NCI-H1048 (cell line): Measurements from ENCODE around the gene FAM124A.

Experiments
- DNase-seq: peaks from one replicate; lab custom pipeline; 2025; lab: John Stamatoyannopoulos, UW

Gene FAM124A

DNA sequence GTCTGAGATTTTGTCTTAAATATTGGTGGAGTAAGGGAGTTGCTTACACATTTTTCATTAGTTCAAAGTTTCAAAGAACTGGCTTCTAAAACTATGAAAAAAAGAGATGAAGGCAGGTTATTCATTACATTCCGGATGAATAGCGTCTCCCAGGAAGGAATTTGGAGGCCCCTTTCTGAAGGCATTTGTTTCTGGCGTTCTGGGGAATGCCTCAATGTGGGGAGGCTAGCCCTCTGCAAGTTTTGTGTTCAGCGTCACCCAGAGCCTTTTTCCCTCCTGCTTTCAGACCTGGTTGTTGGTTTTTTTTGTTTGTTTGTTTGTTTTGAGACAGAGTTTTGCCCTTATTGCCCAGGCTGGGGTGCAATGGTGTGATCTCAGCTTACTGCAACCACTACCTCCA, 21.0 kb downstream of the FAM124A start:
- DNase-seq = no peak

DNA sequence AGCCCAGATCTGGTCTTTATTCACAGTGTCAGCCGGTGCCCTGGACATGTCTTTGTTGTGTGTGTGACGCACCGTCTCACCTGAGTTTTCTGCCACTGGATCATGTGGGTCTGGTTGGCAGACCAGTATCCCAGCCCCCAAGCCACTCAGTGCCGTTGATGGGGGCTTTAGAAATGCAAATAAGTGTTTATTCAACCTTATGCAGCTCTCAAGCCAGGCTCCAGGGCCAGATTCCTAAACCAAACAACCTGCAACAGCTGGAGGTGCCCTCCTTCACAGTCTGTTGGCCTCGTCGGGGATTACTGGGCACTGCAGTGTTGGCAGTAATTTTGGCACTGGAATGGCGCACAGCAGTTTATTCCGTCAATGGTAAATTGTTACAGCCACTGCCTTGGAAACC, 21.6 kb downstream of the FAM124A start:
- no peak for DNase-seq

DNA sequence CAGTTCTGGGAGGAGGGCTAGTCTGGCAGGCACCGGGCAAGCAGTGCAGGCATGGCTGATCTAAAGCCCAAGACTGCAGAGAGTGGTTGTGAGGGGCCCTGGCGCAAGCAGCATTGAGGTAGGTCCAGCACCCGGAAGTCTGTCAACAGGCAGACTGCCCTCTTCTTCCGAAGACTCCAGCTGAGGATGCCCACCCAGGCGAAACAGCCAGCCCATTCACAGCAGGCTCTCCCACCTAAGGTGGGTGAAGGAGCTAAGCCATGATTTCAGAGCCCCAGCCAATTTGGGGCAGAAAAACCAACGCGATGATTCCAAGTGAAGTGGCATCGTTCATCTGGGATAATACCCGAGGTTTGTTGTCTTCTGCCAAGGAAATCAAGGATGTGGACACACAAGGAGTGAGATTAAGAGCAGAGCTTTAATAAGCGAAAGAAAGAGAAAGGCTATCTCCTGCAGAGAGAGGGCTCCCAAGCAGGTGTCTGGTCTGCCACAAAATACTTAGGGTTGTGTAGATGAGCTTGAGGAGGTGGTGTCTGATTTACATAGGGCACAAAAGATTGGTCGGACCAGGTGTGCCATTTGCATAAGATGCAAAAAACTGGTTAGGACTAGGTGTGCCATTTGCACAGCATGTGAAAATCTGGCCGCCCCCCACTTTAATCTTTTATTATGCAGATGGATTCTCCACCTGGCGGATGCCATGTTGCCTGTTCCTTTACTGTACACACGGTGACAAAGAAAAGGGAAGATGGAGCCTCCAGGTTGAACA, 22.6 kb downstream of the FAM124A start:
- no peak for DNase-seq

DNA sequence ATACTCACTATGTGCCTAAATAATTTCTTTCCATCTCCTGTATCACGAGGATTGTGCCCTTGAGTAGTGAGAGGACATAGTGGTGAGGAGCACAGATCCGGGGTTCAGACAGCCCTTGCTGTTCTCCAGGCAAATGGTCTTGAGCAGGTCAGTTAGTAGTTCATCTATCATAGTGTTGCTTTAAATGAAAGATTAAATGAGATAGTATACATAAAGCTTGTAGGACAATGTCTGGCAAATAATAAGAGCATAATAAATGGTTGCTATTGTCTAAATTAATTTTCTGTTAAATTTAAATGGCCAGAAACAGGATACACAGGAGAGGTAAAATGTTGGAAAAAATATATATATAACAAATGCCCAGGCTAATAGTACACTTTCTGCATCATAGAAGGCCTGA, 23.4 kb downstream of the FAM124A start:
- DNase-seq = no peak

DNA sequence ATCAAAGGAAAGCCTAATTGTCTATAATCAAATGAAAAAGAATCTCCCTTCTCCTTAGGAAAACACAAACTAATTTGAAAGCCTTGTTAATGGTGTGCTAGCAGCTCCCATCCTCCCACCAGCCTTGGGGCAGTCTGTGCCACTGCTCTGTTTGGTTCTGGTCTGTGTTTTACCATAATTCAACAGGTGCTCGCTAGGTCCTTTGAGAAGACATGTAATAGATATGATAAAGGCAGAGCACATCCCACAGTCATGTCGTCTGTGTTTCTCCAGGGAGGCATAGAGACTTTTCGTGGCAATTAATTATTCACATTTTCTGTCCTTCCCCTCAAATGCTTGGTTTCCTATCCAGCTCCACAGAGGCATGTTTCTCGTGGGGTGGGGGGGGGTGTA, 23.8 kb downstream of the FAM124A start:
- no peak for DNase-seq

DNA sequence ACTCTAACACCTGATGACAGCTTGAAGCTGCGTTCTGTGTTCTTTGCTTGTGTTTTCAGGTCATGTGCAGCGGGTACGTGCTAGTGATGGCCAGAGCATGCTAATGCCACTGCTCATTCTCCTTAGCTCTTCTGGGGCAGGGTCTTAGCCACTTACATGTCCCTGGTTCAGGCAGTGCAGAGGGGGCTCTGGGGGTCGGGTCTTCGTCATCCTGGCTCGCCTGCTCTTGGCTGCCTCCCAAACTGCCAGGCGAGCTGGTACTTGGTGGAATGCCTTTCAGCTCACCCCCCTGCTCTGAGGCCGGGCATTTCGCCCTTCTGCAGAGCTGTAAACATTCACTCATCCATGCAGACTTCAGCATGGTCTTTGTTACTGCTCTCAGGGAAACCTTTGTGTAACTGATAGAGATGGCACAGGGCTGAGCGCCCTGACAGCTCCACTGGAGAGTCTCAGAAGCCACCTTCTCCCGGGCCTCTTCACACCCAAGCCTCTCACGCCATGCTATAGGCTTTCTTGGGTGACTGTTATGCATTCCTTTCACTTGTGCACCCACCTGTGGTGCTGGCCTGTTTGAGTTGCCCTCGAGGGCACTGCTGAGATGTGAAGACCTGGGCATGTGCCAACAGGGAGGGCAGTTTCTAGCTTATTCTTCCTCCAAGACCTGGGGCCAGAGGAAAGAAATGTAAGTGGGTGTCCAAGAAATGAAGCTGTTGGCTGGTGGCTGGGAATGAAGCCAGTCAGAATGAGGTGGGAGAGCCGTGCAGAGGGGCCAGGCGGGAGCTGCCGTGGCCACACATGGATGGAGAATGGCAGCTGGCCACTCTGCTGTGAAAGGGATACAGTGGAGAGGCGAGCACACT, 24.4 kb downstream of the FAM124A start:
- DNase-seq = no peak

DNA sequence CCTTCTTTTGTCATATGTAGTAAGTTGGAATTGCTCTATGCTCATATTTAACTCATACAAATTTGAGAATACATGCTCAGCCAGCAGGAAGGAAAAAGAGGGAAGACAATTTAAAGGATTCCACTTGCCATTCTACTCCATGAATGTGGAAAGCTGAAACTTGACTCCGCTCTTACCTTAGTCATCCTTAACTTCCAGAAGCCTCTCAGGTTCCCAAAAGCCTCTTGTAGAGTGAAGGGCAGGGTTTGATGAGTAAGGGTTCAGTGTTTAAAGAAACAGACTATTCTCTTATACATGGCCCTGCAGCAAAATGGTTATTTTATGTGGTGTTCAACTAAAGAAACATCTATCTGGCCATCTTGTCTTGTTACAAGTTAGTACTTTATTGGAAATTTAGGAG, 27.1 kb downstream of the FAM124A start:
- DNase-seq = no peak

DNA sequence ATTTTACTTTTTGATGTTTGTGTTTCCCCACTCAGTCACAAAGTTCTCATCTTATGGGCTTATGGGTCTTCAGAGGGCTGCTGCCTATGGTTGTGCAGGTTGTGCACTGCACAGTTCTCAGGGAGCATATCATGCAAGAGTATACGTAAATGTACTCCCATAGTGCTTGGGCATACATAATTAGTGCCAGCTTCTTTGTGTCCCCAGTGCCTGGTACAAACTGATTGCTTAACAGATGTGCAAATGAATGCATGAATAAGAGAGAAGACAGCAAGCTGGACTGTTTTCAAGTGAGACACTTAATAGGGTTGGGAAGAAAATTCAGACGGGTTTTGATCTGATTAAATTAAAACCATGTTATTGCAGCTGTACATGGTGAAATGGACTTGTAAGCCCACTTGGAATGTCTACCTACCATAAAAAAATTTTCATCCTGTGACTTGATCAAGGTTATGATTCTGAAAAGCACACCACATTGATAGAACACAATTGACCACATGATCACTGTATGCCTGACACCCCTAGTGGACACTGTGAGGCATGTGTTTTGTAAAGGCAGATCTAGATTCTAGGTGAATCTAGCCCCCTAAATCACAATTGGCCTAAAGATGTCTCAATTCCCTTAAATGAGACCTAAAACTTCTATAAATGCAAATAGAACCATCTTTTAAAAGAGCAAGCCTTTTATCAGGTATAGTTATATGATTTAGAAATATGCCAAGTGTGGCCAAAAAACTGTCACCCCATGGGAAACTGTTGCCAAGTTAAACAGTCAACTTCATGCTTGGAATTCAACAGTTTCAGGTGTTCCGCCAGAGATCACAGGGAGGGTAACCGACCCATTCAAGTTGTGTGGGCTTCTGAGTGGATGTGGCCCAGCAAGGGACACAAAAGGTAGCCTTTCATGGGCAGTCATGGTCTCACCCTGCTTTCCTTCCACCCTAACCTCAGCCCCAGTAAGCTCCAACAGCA, 27.9 kb downstream of the FAM124A start:
- DNase-seq = no peak

DNA sequence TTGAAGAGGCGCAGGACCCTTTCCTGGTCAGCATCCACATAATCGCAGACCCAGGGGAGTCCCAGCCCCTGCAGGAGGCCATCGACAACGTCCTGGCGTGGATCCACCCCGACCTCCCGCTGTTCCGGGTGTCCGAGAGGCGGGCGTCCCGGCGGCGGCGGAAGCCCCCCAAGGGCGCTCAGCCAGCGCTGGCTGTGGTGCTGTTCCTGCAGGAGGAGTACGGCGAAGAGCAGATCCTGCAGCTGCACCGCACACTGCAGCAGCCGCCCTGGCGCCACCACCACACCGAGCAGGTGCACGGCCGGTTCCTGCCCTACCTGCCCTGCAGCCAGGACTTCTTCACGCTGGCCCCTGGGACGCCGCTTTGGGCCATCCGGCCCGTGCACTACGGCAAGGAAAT, 29.3 kb downstream of the FAM124A start:
- DNase-seq = no peak

DNA sequence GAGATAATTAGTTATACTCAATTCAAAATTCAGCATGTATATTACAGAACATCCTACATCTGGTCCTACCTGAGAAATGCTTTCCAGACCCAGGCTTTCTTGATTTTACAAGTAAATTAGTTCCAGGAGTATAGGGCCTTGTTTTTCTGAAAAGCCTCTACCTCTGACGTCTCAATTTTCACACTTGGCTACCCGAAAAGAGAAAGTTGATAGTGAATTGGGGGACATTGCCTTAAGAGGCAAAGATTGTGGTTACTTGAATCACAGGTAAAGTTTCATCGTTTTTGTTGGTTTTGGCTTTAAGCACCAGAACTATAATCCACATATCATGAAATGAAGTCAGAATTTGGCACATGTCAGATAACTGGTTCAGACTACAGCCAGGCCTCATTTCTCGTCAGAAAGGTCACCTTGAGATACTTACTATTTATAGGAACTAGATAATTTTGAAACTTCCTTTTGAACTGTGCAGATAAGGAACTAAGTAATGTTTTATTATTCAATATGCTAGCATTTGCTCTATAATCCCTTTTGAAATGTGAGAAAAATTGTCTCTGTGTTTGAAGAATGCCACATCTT, 30.8 kb downstream of the FAM124A start:
- no peak for DNase-seq

DNA sequence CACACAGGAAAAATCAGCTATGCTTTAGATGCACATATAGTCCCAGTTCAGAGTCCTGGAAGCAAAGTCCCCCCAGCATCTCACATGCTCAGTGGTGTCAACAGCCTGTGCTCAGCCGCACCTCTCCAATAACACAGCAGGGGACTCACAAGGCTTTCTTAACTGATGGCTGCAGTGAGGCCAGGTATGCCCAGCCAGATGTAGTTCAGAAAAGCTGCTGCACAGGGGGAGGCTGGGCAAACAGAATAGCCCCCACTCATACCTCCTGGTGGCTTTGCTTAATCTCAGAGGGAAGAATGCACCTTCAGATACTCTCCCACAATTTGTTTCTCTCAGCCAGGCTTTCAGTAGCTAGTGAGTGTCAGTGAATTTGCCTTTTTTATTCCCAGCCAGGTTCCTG, 33.4 kb downstream of the FAM124A start:
- no peak for DNase-seq

DNA sequence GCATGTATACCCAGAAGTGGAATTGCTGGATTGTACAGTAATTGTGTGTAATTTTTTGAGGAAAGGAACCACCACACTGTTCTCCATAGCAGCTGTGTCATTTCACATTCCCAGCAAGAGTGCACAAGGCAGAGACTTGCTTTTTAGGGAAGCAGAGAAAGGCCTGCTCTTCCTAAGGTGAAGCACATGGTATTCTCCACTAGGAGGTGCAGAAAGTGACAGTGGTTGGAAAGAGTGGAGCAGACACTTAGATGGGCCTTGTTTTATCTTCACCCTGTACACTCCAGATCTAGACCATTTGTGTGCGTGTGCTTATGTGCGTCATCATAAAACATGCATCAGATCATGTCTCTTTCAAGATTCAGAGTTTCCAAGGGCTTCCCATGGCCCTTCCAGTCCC, 35.0 kb downstream of the FAM124A start:
- no peak for DNase-seq

DNA sequence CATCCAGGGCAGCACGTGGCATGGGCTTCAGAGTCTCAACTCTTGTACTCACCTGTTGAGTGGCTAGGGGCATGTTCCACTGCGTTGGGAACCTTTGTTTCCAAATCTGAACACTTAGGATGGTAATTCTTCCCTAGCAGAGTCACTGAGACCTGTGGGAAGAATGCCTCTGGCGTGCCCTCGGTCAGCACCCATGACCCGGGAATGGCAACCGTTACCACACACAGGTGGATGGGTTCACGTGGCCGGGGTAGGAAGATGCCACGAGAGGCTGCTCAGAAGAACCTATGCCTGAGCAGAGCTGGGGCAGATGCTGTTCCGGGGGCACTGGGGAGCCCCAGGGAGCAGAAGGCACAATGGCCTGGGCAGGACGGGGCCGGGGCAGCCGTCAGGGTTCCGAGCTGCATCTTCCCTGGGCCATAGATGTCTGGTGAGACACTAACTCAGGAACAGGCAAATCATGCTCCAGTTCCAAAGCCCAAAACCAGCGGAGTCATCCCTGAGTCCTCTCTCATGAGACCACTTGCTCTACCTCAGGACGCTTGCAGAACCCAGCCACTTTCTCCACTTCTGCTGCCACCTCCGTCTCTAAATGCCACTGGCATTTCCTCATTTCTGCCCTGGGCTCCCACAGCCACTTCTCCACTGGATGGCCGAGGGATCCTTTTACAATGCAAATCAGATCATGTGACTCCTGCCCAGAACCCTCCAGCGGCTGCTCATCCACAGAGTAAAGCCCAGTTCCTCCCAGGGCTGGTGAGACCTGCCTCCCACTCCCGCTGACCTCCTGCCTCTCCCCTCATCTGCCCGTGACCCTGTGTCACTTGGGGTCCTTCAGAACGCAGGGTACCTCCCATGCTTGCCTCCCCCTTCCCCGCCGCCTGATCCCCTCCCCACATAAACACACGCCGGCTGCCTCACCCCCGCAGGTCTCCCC, 36.7 kb downstream of the FAM124A start:
- DNase-seq = no peak

DNA sequence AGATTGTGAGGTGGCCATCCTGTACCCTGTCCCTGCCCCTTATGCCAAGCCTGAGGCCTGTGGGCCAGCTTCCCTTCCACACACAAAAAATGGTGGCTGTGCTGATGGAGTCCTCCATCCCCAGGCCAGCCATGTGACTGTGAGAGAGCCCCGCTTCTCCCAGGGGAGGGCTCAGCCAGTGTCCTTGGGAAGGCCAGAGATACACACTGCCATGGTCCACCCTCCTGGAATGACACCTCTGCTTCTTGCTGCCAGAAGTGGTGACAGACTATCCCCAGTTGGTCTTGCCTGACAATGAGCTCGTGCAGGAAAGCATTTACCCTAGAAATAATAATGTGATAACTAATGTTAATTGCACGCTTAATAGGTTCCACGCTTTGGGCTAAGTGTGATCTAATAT, 38.0 kb downstream of the FAM124A start:
- no peak for DNase-seq

DNA sequence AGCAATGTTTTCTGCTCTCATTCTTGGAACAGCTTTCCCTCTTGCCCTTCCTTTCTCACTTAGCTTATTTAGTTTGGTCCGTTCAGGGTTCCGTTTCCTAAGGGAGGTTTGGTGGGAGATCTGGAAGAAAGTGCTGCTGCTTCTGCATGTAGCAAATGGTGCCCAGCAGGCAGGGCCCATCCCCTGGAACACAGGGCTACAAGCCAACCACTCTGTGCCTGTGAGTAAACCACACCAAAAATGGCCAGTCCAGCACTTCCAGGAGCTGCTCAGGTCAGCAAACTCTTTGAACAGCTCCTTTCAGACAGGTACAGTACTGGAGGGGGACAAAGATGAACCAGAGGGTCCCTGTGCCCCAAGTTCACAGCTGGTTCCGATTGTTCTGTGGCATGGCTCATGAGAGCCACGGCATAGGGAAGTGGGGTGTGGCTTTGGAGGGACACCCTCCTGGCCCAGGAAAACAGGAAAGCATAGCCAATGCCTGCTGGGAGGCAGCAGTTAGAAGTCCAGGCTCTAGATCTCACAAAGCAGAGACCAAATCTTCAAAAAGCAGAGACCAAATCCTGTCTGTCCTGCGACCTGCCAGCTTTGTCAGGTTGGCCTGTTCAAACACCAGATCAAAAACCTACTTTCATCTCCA, 39.5 kb downstream of the FAM124A start:
- DNase-seq = no peak

DNA sequence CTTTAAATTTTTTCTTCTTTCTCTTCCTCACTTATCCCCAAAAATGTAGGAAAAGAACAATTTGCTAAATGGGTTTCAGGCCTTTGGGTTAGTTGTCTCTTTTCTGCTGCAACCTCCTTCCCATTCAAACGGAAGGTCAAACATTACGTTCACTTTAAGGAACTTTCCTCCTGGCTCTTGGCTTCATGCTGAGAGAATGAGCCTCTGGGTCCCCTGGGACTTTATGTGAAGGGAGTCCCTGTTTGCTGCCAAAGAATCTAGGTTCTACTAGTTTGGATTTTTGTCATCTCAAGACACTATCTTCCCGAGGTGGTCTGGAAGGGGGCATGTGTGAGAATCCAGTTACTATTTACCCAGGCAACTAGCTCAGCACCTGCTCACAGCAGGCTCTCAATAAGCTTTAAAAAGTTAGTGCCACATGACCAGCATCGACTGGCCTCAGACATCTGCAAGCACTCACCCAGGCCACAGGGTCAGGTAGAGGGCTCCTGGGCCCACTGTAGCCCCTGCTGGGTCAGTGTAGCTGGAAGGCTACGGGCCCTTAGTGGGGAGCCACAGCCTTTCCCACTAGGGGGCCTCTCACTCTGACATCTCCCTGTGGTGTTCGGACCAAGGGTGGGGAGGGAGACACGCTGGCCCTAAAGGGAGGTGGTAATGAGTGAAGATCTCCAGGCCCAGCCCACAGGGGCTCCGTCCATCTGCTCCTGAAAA, 40.5 kb downstream of the FAM124A start:
- no peak for DNase-seq

DNA sequence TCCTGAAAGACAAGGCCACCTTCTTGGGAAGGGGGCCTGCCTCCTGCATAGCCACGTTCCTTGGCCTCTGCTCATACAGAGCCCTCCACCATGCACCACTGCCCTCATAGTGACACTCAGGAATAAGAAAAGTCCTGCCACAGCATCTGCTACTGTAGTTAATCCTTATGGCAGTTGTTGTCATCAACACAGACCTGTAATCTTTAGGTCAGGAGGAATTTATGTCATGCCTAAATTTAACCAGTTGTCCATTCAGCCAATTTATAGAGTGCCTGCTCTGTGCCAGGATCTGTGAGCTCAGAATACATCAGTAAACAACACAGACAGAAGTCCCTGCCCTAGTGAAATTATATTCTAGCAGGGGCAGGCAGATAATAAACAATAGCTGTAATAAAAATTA, 44.4 kb downstream of the FAM124A start:
- no peak for DNase-seq

DNA sequence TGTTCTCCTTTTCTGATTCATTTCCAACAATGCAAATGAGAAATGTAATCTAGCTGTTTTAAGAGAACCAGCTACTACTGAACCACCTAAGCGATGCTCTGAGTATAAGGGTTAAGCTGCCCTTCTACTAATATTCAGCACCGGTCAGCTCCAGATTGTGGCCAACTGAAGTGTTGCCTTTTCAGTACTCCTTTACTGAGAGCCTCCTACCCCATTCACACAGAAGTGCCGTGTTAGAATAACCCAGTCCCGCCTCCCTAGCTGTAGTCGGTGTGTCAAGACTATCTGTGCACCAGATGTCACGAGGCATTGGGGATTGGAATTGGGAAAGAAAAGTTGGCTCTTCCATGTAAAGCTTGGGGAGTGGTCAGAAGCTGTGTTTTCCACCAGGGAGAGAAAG, 45.4 kb downstream of the FAM124A start:
- no peak for DNase-seq

DNA sequence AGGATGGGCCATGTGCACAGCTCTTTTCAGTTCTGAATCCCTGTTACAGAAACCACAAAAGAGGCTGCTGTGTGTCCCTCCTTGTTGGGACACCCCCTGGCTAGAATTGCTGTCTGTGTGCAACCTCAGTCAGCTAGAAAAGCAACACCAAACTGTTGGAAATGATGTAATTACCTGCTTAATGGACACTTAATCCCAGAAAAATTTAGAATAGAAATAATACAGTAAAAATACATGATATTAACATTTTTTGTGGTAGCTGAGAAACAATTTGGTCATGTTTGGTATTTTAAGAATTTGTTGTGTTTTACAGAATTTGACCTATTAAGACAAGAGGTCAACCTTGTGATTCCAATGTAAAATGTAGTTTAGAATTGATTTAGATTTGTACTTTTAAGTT, 46.8 kb downstream of the FAM124A start:
- no peak for DNase-seq
